ENCODE results near the gene CMTR1. TPM values are rescaled to one million over a fixed set of nuclear protein-coding genes. Genes with fewer than 3 reads are reported as not detected.

Gene CMTR1
- total and polyA plus RNA-seq, 10 donors, result 19.4 to 62.4 (median 45.3) TPM

GRCh38 chr6:37426945-37427510, 6.0 kb upstream of the CMTR1 start:
- H3K27ac ChIP-seq, result no peak overlapping the region
- WGBS, 5 donors, result 86 to 94% (median 93%) methylated on average over 6 of the region's 6 CpGs
- H3K36me3 ChIP-seq, result no peaks in the 10 kb centered on the region
- TF ChIP-seq POLR2A (IDR thresholded peaks at IDR 0.05) (no peak), POLR2AphosphoS5 (IDR thresholded peaks at IDR 0.05) (no peak), CTCF (IDR thresholded peaks at IDR 0.05 in 8 of 11, conservative IDR thresholded peaks at IDR 0.05 in 3 of 11) (no peak)
- peaks cover 0 to 12% (median 0%) of the 10 kb centered on the region in 7 donors for H3K27me3 ChIP-seq (replicated peaks in 1 of 7)
- peaks cover 0 to 1% (median 0%) of the 10 kb centered on the region in 6 donors for H3K4me1 ChIP-seq
- peaks cover 0 to 20% (median 0%) of the 10 kb centered on the region in 8 donors for H3K9me3 ChIP-seq
- intact Hi-C loops (cut with DNase I; ENCODE audit: low total_unique reads), result no loop called here
- H3K4me3 ChIP-seq, result no peak overlapping the region
- no peak for DNase-seq

- intact Hi-C loops (cut with DNase I; ENCODE audit: low total_unique reads), result no loop called here
- Histone ChIP-seq H3K36me3 (no peaks in the 10 kb centered on the region), H3K27me3 (replicated peaks in 1 of 7) (peaks cover 0 to 12% (median 0%) of the 10 kb centered on the region in 7 donors), H3K9me3 (peaks cover 0 to 20% (median 0%) of the 10 kb centered on the region in 8 donors), H3K27ac (no peak overlapping the region), H3K4me1 (peaks cover 8 to 20% (median 17%) of the 10 kb centered on the region in 6 donors), H3K4me3 (no peak overlapping the region)
- 72 to 90% (median 84%) methylated on average over 2 of the region's 2 CpGs for WGBS, 5 donors
- TF ChIP-seq POLR2A (IDR thresholded peaks at IDR 0.05) (no peak), POLR2AphosphoS5 (IDR thresholded peaks at IDR 0.05) (no peak), CTCF (IDR thresholded peaks at IDR 0.05 in 8 of 11, conservative IDR thresholded peaks at IDR 0.05 in 3 of 11) (no peak)
- DNase-seq, result no peak
Measured at GRCh38 chr6:37429352-37429750, 3.7 kb upstream of the CMTR1 start.

GRCh38 chr6:37432590-37432915, 468 bp upstream of the CMTR1 start:
- peaks cover 0 to 9% (median 0%) of the 10 kb centered on the region in 8 donors for H3K9me3 ChIP-seq
- 9 to 18% (median 14%) methylated on average over 7 of the region's 7 CpGs for WGBS, 5 donors
- no peak for DNase-seq
- TF ChIP-seq CTCF (IDR thresholded peaks at IDR 0.05 in 8 of 11, conservative IDR thresholded peaks at IDR 0.05 in 3 of 11), result no peak
- TF ChIP-seq POLR2AphosphoS5 (IDR thresholded peaks at IDR 0.05), result no peak
- no peak for TF ChIP-seq POLR2A (IDR thresholded peaks at IDR 0.05)
- peaks cover 15 to 43% (median 34%) of the 10 kb centered on the region in 6 donors for H3K4me1 ChIP-seq
- H3K27me3 ChIP-seq (replicated peaks in 1 of 7), result peaks cover 0 to 6% (median 0%) of the 10 kb centered on the region in 7 donors
- peak overlapping the region; percentile 90 to 97 (median 96) for H3K27ac ChIP-seq
- H3K36me3 ChIP-seq, result peaks cover 0 to 23% (median 20%) of the 10 kb centered on the region in 6 donors
- peak overlapping the region; percentile 77 to 94 (median 92) for H3K4me3 ChIP-seq
- intact Hi-C loops (cut with DNase I; ENCODE audit: low total_unique reads), result no loop called here

- H3K36me3 ChIP-seq, result peaks cover 0 to 35% (median 32%) of the 10 kb centered on the region in 6 donors
- TF ChIP-seq POLR2AphosphoS5 (IDR thresholded peaks at IDR 0.05) (no peak), POLR2A (IDR thresholded peaks at IDR 0.05) (no peak), CTCF (IDR thresholded peaks at IDR 0.05 in 8 of 11, conservative IDR thresholded peaks at IDR 0.05 in 3 of 11) (no peak)
- DNase-seq, result no peak
- peaks cover 0 to under 1% (median 0%) of the 10 kb centered on the region in 7 donors for H3K27me3 ChIP-seq (replicated peaks in 1 of 7)
- peak overlapping the region; percentile 90 to 97 (median 96) for H3K27ac ChIP-seq
- peaks cover 15 to 54% (median 37%) of the 10 kb centered on the region in 6 donors for H3K4me1 ChIP-seq
- peak overlapping the region; percentile 77 to 94 (median 92) for H3K4me3 ChIP-seq
- intact Hi-C loops (cut with DNase I; ENCODE audit: low total_unique reads), result no loop called here
- WGBS, 5 donors, result 6 to 13% (median 6%) methylated on average over 11 to 13 of the region's 13 CpGs
- H3K9me3 ChIP-seq, result peaks cover 0 to 9% (median 0%) of the 10 kb centered on the region in 8 donors
Measured at GRCh38 chr6:37433657-37434271, 743 bp downstream of the CMTR1 start.

Data from spleen (tissue), 11 donors.